Right cardiac atrium (tissue), 5 donors: ENCODE measurements around the gene FDX1. TPM values are rescaled to one million over a fixed set of nuclear protein-coding genes. Genes with fewer than 3 reads are reported as not detected.

Source experiments
- ATAC-seq, 2 donors: fragments of 200-7000 bp; cut with Tn5 transposase; one replicate each; pipeline versions ENCODE4 v1.8.0 to v1.9.1; 2020; ENCODE audit warnings: moderate library complexity in 2 of 2, mild to moderate bottlenecking in 1 of 2
- DNase-seq, 3 donors: peaks; one replicate each; pipeline ENCODE4 v3.0.0-alpha.2; 2020
- H3K27ac ChIP-seq: one replicate; pipeline ENCODE4 v1.5.1; 2013; ENCODE audit warnings: mild to moderate bottlenecking, low read length, control low read depth, moderate library complexity
- H3K27me3 ChIP-seq: one replicate; pipeline ENCODE4 v1.6.1; 2013; ENCODE audit not compliant: control insufficient read depth, insufficient read depth
- H3K4me1 ChIP-seq: one replicate; pipeline ENCODE4 v1.6.1; 2013; ENCODE audit warnings: low read length; ENCODE audit not compliant: control insufficient read depth, insufficient read depth
- H3K4me3 ChIP-seq: one replicate; pipeline ENCODE4 v1.5.1; 2013; ENCODE audit warnings: low read length, control low read depth
- H3K9me3 ChIP-seq: one replicate; pipeline ENCODE4 v1.6.1; 2013; ENCODE audit warnings: low read length; ENCODE audit not compliant: control insufficient read depth
- WGBS: extraction: QIAGEN DNeasy Blood & Tissue Kit; methylation state at CpG from one replicate; pipeline ENCODE4 v1.1.7; 2013; 5-methylcytosine and 5-hydroxymethylcytosine counted together
- intact Hi-C, 4 donors: fragments of 100-400 bp; cut with DNase I; formaldehyde crosslinking; loops; one replicate each; pipeline versions ENCODE4 v1.11.0 to v1.14.0; 2022 to 2023
- polyA plus RNA-seq: library from polyadenylated mRNA; stranded (reverse); fragments of 200-250 nt; gene quantifications from one replicate; pipeline ENCODE4 v1.2.3, GENCODE V29; 2013
- total RNA-seq, 4 donors: library from RNA; stranded (reverse); fragmentation: NEBNext Ultra II Directional; extraction: Animal tissue kit (Norgen Biotek cat#: 25700); gene quantifications; one replicate each; pipeline ENCODE4 v1.2.1, GENCODE V29; 2021
- donor health status: healthy with polysubstance abuse.
- donor health status: DM: no; HTN: yes; CAD: no.
- donor health status: DM: no; HTN: no; CAD: no.
- donor health status: DM: no; HTN: yes; CAD: no; lungs with severe emphysema.
- donor health status: DM: yes; HTN: yes; CAD: no.

FDX1 gene
- total and polyA plus RNA-seq, 5 donors = 16.3 to 18.7 (median 17.2) TPM

- DNase-seq = no peak
- Histone ChIP-seq H3K9me3 (no peaks in the 10 kb centered on the region), H3K27me3 (no peaks in the 10 kb centered on the region), H3K4me3 (no peak overlapping the region), H3K4me1 (peaks cover 3% of the 10 kb centered on the region), H3K27ac (no peak overlapping the region)
- ATAC-seq = no peak
- intact Hi-C loops = no loop called here
- 65% methylated on average over 4 of the region's 4 CpGs for WGBS
Observed at GRCh38 chr11:110486156-110486555, 56.4 kb downstream of the FDX1 start.

GRCh38 chr11:110488446-110488845 is 58.7 kb downstream of the FDX1 start:
- 95% methylated on average over 2 of the region's 2 CpGs for WGBS
- Histone ChIP-seq H3K27ac (no peak overlapping the region), H3K4me3 (no peak overlapping the region), H3K27me3 (no peaks in the 10 kb centered on the region), H3K4me1 (peaks cover 3% of the 10 kb centered on the region), H3K9me3 (no peaks in the 10 kb centered on the region)
- ATAC-seq (no peak), DNase-seq (no peak)
- intact Hi-C loops = no loop called here

GRCh38 chr11:110490886-110491285 is 61.1 kb downstream of the FDX1 start:
- peaks cover 3% of the 10 kb centered on the region for H3K4me1 ChIP-seq
- H3K27me3 ChIP-seq = no peaks in the 10 kb centered on the region
- 84% methylated on average over 1 of the region's 1 CpG for WGBS
- H3K4me3 ChIP-seq = no peak overlapping the region
- peak; percentile 59 to 65 for ATAC-seq
- H3K9me3 ChIP-seq = no peaks in the 10 kb centered on the region
- H3K27ac ChIP-seq = no peak overlapping the region
- intact Hi-C loops = no loop called here
- DNase-seq = no peak

- H3K9me3 ChIP-seq = no peaks in the 10 kb centered on the region
- H3K4me3 ChIP-seq = no peak overlapping the region
- ATAC-seq (no peak), DNase-seq (no peak)
- WGBS = 68% methylated on average over 7 of the region's 7 CpGs
- no peak overlapping the region for H3K27ac ChIP-seq
- H3K27me3 ChIP-seq = no peaks in the 10 kb centered on the region
- intact Hi-C loops = no loop called here
- H3K4me1 ChIP-seq = peaks cover 3% of the 10 kb centered on the region
Observed at GRCh38 chr11:110491577-110492320, 62.0 kb downstream of the FDX1 start.

- no peak overlapping the region for H3K4me3 ChIP-seq
- intact Hi-C loops = no loop called here
- no peaks in the 10 kb centered on the region for H3K9me3 ChIP-seq
- ATAC-seq = no peak
- DNase-seq = no peak
- H3K27ac ChIP-seq = no peak overlapping the region
- peaks cover 3% of the 10 kb centered on the region for H3K4me1 ChIP-seq
- no peaks in the 10 kb centered on the region for H3K27me3 ChIP-seq
- 69% methylated on average over 1 of the region's 1 CpG for WGBS
Observed at GRCh38 chr11:110492321-110492685, 62.6 kb downstream of the FDX1 start.

GRCh38 chr11:110493346-110493745 is 63.6 kb downstream of the FDX1 start:
- 90% methylated on average over 2 of the region's 2 CpGs for WGBS
- Histone ChIP-seq H3K4me1 (peaks cover 3% of the 10 kb centered on the region), H3K4me3 (no peak overlapping the region), H3K27me3 (no peaks in the 10 kb centered on the region), H3K9me3 (no peaks in the 10 kb centered on the region), H3K27ac (no peak overlapping the region)
- ATAC-seq (no peak), DNase-seq (no peak)
- intact Hi-C loops = no loop called here

GRCh38 chr11:110497231-110497978 is 67.7 kb downstream of the FDX1 start:
- H3K4me1 ChIP-seq = no peaks in the 10 kb centered on the region
- intact Hi-C loops = no loop called here
- ATAC-seq (peak; percentile 88 to 89), DNase-seq (no peak)
- WGBS = 29% methylated on average over 2 of the region's 2 CpGs
- H3K4me3 ChIP-seq = no peak overlapping the region
- no peaks in the 10 kb centered on the region for H3K9me3 ChIP-seq
- H3K27me3 ChIP-seq = no peaks in the 10 kb centered on the region
- no peak overlapping the region for H3K27ac ChIP-seq

GRCh38 chr11:110501428-110501827 is 71.7 kb downstream of the FDX1 start:
- WGBS = 65% methylated on average over 2 of the region's 2 CpGs
- Histone ChIP-seq H3K27ac (no peak overlapping the region), H3K4me1 (no peaks in the 10 kb centered on the region), H3K4me3 (no peak overlapping the region), H3K27me3 (no peaks in the 10 kb centered on the region), H3K9me3 (no peaks in the 10 kb centered on the region)
- intact Hi-C loops = no loop called here
- ATAC-seq (peak; percentile 41 to 67), DNase-seq (peak in 1 of 3 donors; percentile 63)

GRCh38 chr11:110505528-110506284 is 76.0 kb downstream of the FDX1 start:
- Histone ChIP-seq H3K9me3 (no peaks in the 10 kb centered on the region), H3K4me3 (no peak overlapping the region), H3K27me3 (no peaks in the 10 kb centered on the region), H3K27ac (no peak overlapping the region), H3K4me1 (no peaks in the 10 kb centered on the region)
- DNase-seq = peak; percentile 31 to 68 (median 60)
- 59% methylated on average over 9 of the region's 9 CpGs for WGBS
- intact Hi-C loops = no loop called here
- ATAC-seq = peak; percentile 47 to 60

- Histone ChIP-seq H3K4me1 (no peaks in the 10 kb centered on the region), H3K9me3 (no peaks in the 10 kb centered on the region), H3K27me3 (no peaks in the 10 kb centered on the region), H3K27ac (no peak overlapping the region), H3K4me3 (no peak overlapping the region)
- no peak for ATAC-seq
- intact Hi-C loops = no loop called here
- no peak for DNase-seq
- WGBS = 91% methylated on average over 5 of the region's 5 CpGs
Observed at GRCh38 chr11:110507328-110507727, 77.6 kb downstream of the FDX1 start.

- DNase-seq (no peak), ATAC-seq (no peak)
- no peak overlapping the region for H3K27ac ChIP-seq
- no peaks in the 10 kb centered on the region for H3K27me3 ChIP-seq
- no peak overlapping the region for H3K4me3 ChIP-seq
- H3K9me3 ChIP-seq = no peaks in the 10 kb centered on the region
- no peaks in the 10 kb centered on the region for H3K4me1 ChIP-seq
- 80% methylated on average over 1 of the region's 1 CpG for WGBS
- intact Hi-C loops = no loop called here
Observed at GRCh38 chr11:110508786-110509185, 79.0 kb downstream of the FDX1 start.
